Measurements from ENCODE around the gene NKX2-2. TPM values are rescaled to one million over a fixed set of nuclear protein-coding genes. Genes with fewer than 3 reads are reported as not detected.
"Not testable (repeated sequence)": the region's sequence is repeated elsewhere in the genome, so short reads cannot be mapped to it uniquely, and the experiment has no call there.

Gene NKX2-2
- total RNA-seq, 4 donors from 2014 or later, result not detected

DNA sequence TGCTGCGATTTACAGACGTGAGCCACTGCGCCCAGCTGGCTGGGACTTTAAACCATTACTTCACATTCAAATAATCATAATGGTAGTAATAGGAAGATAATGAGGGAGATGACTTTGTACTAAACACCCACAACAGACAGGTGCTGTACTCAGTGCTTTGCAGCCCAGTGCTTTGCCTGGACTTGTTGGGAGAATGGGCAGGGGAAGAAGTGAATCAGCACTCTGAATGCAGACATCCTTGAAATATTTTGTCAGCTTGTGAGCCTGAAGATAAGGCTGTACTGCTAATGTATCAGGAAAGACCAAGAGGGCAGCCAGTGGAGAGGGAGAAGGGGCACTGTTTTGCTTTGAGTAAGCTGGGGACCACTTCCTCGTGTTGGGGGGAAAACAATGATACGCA is 17.4 kb downstream of the NKX2-2 start:
- 86% methylated on average over 5 of the region's 5 CpGs for WGBS
- intact Hi-C loops (cut with DNase I), result no loop called here

DNA sequence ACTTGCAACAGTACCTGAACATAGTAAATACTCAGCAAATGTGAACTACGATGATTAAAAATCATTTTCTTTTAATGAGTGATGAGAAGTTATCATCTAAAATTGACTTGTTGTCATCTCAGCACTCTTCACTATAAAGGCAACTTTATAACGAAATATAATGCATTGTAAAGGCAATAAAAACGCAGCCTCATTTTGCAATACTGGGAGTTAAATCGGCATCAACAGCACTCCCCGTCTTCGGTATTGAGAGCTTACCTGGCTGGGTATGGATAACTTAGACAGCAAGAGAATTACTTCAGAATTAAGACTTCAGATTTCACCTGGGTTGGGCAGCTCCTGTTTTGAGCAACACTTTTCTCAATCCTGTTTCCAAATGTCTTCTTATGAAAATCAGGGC is 20.8 kb downstream of the NKX2-2 start:
- Histone ChIP-seq H3K4me3 (no peak overlapping the region), H3K9me3 (no peaks in the 10 kb centered on the region), H3K36me3 (no peaks in the 10 kb centered on the region), H3K4me1 (no peaks in the 10 kb centered on the region), H3K27me3 (peaks cover 0 to 43% (median 0%) of the 10 kb centered on the region in 4 donors), H3K27ac (replicated peaks in 1 of 4) (no peak overlapping the region)
- TF ChIP-seq, protein P1, sequence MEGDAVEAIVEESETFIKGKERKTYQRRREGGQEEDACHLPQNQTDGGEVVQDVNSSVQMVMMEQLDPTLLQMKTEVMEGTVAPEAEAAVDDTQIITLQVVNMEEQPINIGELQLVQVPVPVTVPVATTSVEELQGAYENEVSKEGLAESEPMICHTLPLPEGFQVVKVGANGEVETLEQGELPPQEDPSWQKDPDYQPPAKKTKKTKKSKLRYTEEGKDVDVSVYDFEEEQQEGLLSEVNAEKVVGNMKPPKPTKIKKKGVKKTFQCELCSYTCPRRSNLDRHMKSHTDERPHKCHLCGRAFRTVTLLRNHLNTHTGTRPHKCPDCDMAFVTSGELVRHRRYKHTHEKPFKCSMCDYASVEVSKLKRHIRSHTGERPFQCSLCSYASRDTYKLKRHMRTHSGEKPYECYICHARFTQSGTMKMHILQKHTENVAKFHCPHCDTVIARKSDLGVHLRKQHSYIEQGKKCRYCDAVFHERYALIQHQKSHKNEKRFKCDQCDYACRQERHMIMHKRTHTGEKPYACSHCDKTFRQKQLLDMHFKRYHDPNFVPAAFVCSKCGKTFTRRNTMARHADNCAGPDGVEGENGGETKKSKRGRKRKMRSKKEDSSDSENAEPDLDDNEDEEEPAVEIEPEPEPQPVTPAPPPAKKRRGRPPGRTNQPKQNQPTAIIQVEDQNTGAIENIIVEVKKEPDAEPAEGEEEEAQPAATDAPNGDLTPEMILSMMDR (IDR thresholded peaks at IDR 0.05), result no peak
- TF ChIP-seq POLR2AphosphoS5 (IDR thresholded peaks at IDR 0.05) (no peak), EP300 (IDR thresholded peaks at IDR 0.05) (no peak), POLR2A (IDR thresholded peaks at IDR 0.05; ENCODE audit: low read depth) (no peak)
- intact Hi-C loops (cut with DNase I), result no loop called here
- no peak for DNase-seq (ENCODE audit: extremely low spot score)
- WGBS, result 86% methylated on average over 6 of the region's 6 CpGs

More for the DNA sequence above, 17.4 kb downstream of the NKX2-2 start:
- no peaks in the 10 kb centered on the region for H3K9me3 ChIP-seq
- no peak overlapping the region for H3K4me3 ChIP-seq
- no peaks in the 10 kb centered on the region for H3K4me1 ChIP-seq
- H3K27ac ChIP-seq (replicated peaks in 1 of 4), result no peak overlapping the region
- H3K27me3 ChIP-seq, result peaks cover 0 to 65% (median 4%) of the 10 kb centered on the region in 4 donors
- DNase-seq (ENCODE audit: extremely low spot score), result no peak
- no peak for TF ChIP-seq POLR2AphosphoS5 (IDR thresholded peaks at IDR 0.05)
- TF ChIP-seq, protein P1 (IDR thresholded peaks at IDR 0.05), result no peak
- TF ChIP-seq EP300 (IDR thresholded peaks at IDR 0.05), result no peak
- TF ChIP-seq POLR2A (IDR thresholded peaks at IDR 0.05; ENCODE audit: low read depth), result no peak
- H3K36me3 ChIP-seq, result no peaks in the 10 kb centered on the region

DNA sequence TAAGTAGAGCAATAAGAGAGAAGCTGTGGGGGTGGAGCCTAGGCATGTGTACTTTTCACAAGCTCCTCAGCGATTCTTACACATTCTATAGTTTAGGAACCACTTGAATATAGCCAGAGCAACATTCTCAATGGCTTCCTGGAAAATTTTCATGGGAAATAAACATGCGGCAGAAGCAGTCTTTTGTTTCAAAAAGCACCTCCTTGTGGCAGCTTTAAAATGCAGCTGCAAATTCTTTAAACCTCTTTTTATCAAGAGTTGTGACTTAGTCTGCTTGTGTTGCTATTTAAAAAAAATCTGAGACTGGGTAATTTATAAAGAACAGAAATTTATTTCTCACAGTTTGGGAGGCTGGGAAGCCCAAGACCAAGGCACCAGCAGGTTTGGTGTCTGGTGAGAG is 23.8 kb downstream of the NKX2-2 start:
- peak; percentile 17 for DNase-seq (ENCODE audit: extremely low spot score)
- no peak overlapping the region for H3K27ac ChIP-seq (replicated peaks in 1 of 4)
- intact Hi-C loops (cut with DNase I), result no loop called here
- whole genome bisulfite sequencing, result 34% methylated on average over 2 of the region's 2 CpGs
- no peaks in the 10 kb centered on the region for H3K4me1 ChIP-seq
- H3K36me3 ChIP-seq, result no peaks in the 10 kb centered on the region
- TF ChIP-seq POLR2AphosphoS5 (IDR thresholded peaks at IDR 0.05), result no peak
- TF ChIP-seq, protein P1 (IDR thresholded peaks at IDR 0.05), result no peak
- no peak for TF ChIP-seq POLR2A (IDR thresholded peaks at IDR 0.05; ENCODE audit: low read depth)
- TF ChIP-seq EP300 (IDR thresholded peaks at IDR 0.05), result no peak
- peaks cover 0 to 16% (median 5%) of the 10 kb centered on the region in 4 donors for H3K9me3 ChIP-seq
- no peak overlapping the region for H3K4me3 ChIP-seq
- peaks cover 0 to 30% (median 0%) of the 10 kb centered on the region in 4 donors for H3K27me3 ChIP-seq

DNA sequence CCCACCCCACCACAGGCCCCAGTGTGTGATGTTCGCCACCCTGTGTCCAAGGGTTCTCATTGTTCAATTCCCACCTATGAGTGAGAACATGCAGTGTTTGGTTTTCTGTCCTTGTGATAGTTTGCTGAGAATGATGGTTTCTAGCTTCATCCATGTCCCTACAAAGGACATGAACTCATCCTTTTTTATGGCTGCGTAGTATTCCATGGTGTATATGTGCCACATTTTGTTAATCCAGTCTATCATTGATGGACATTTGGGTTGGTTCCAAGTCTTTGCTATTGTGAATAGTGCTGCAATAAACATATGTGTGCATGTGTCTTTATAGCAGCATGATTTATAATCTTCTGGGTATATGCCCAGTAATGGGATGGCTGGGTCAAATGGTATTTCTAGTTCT is 33.7 kb downstream of the NKX2-2 start:
- not testable (repeated sequence) for DNase-seq (ENCODE audit: extremely low spot score)

DNA sequence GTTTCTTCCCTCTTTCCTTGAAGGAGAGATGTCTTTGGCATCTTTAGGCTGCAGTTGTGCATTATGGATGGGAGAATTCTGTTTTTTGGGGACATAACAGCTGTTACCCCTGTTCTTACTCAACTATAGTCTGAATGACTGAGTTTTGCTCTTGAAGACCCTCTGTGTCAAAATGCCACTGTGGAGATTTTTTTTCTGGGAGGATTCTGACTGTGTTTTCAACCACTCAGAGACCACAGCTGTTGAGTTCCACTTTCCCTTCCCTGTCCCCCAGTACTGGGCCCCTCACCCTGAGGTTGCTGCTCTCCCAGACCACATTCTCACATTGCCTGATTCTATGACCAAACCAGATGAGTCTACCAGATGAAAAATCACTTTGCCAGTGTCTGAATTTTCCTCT is 48.1 kb downstream of the NKX2-2 start:
- TF ChIP-seq, protein P1 (IDR thresholded peaks at IDR 0.05), result no peak
- TF ChIP-seq POLR2A (IDR thresholded peaks at IDR 0.05; ENCODE audit: low read depth), result no peak
- no peak for TF ChIP-seq EP300 (IDR thresholded peaks at IDR 0.05)
- no peak for TF ChIP-seq POLR2AphosphoS5 (IDR thresholded peaks at IDR 0.05)
- no peak overlapping the region for H3K27ac ChIP-seq (replicated peaks in 1 of 4)
- peaks cover 0 to 2% (median 0%) of the 10 kb centered on the region in 4 donors for H3K27me3 ChIP-seq
- DNase-seq (ENCODE audit: extremely low spot score), result no peak
- H3K36me3 ChIP-seq, result no peaks in the 10 kb centered on the region
- no peak overlapping the region for H3K4me3 ChIP-seq
- H3K9me3 ChIP-seq, result peaks cover 0 to 4% (median 0%) of the 10 kb centered on the region in 4 donors
- intact Hi-C loops (cut with DNase I), result no loop called here
- no peaks in the 10 kb centered on the region for H3K4me1 ChIP-seq

More for the DNA sequence above, 33.7 kb downstream of the NKX2-2 start:
- H3K4me1 ChIP-seq; H3K9me3 ChIP-seq; H3K27ac ChIP-seq (replicated peaks in 1 of 4); intact Hi-C loops (cut with DNase I); H3K4me3 ChIP-seq; H3K36me3 ChIP-seq: not testable (repeated sequence)
- WGBS, result 78% methylated on average over 2 of the region's 2 CpGs
- peaks cover 0 to 14% (median 0%) of the 10 kb centered on the region in 4 donors for H3K27me3 ChIP-seq
